ENCODE results near the gene TBC1D32.
"Not testable (repeated sequence)": the region's sequence is repeated elsewhere in the genome, so short reads cannot be mapped to it uniquely, and the experiment has no call there.

Gene TBC1D32

GRCh38 chr6:121216928-121217327 lies 117.4 kb downstream of the TBC1D32 start:
- no peak overlapping the region for H3K9ac ChIP-seq (ENCODE audit: low read depth, low read length)

GRCh38 chr6:121213341-121213740 lies 120.9 kb downstream of the TBC1D32 start:
- H3K9ac ChIP-seq (ENCODE audit: low read depth, low read length); H3K27ac ChIP-seq (ENCODE audit: low read depth, low read length); H3K27me3 ChIP-seq (ENCODE audit: control insufficient read depth, insufficient read depth, low read length); H3K36me3 ChIP-seq (ENCODE audit: control insufficient read depth, insufficient read depth, low read length); H3K4me3 ChIP-seq (ENCODE audit: low read depth, low read length); H3K4me1 ChIP-seq (ENCODE audit: control insufficient read depth, insufficient read depth, low read length): not testable (repeated sequence)
- H3K9me3 ChIP-seq (ENCODE audit: control insufficient read depth, insufficient read depth, low read length), result peaks cover 14% of the 10 kb centered on the region; the same call in 1 of the 2 replicates

More at GRCh38 chr6:121216928-121217327, 117.4 kb downstream of the TBC1D32 start:
- Histone ChIP-seq H3K27me3 (ENCODE audit: control insufficient read depth, insufficient read depth, low read length) (no peaks in the 10 kb centered on the region), H3K4me1 (ENCODE audit: control insufficient read depth, insufficient read depth, low read length) (no peaks in the 10 kb centered on the region), H3K9me3 (ENCODE audit: control insufficient read depth, insufficient read depth, low read length) (peaks cover 14% of the 10 kb centered on the region; the same call in 1 of the 2 replicates), H3K36me3 (ENCODE audit: control insufficient read depth, insufficient read depth, low read length) (no peaks in the 10 kb centered on the region), H3K4me3 (ENCODE audit: low read depth, low read length) (no peak overlapping the region), H3K27ac (ENCODE audit: low read depth, low read length) (no peak overlapping the region)

GRCh38 chr6:121210943-121211342 lies 123.3 kb downstream of the TBC1D32 start:
- H3K27ac ChIP-seq (ENCODE audit: low read depth, low read length), result no peak overlapping the region
- no peaks in the 10 kb centered on the region for H3K36me3 ChIP-seq (ENCODE audit: control insufficient read depth, insufficient read depth, low read length)
- peaks cover 14% of the 10 kb centered on the region; the same call in 1 of the 2 replicates for H3K9me3 ChIP-seq (ENCODE audit: control insufficient read depth, insufficient read depth, low read length)
- H3K4me3 ChIP-seq (ENCODE audit: low read depth, low read length), result no peak overlapping the region
- H3K4me1 ChIP-seq (ENCODE audit: control insufficient read depth, insufficient read depth, low read length), result no peaks in the 10 kb centered on the region
- H3K9ac ChIP-seq (ENCODE audit: low read depth, low read length), result no peak overlapping the region
- no peaks in the 10 kb centered on the region for H3K27me3 ChIP-seq (ENCODE audit: control insufficient read depth, insufficient read depth, low read length)

GRCh38 chr6:121205569-121205968 lies 128.7 kb downstream of the TBC1D32 start:
- Histone ChIP-seq H3K27ac (ENCODE audit: low read depth, low read length) (no peak overlapping the region), H3K27me3 (ENCODE audit: control insufficient read depth, insufficient read depth, low read length) (no peaks in the 10 kb centered on the region), H3K9ac (ENCODE audit: low read depth, low read length) (peak overlapping the region; percentile 12; the same call in 1 of the 2 replicates), H3K36me3 (ENCODE audit: control insufficient read depth, insufficient read depth, low read length) (no peaks in the 10 kb centered on the region), H3K9me3 (ENCODE audit: control insufficient read depth, insufficient read depth, low read length) (no peaks in the 10 kb centered on the region), H3K4me3 (ENCODE audit: low read depth, low read length) (no peak overlapping the region), H3K4me1 (ENCODE audit: control insufficient read depth, insufficient read depth, low read length) (peaks cover 12% of the 10 kb centered on the region; the same call in 1 of the 2 replicates)

- no peaks in the 10 kb centered on the region for H3K27me3 ChIP-seq (ENCODE audit: control insufficient read depth, insufficient read depth, low read length)
- H3K9ac ChIP-seq (ENCODE audit: low read depth, low read length), result no peak overlapping the region
- H3K27ac ChIP-seq (ENCODE audit: low read depth, low read length), result no peak overlapping the region
These were observed 133.2 kb downstream of the TBC1D32 start for GRCh38 chr6:121201105-121201504.

GRCh38 chr6:121196042-121196441 lies 138.2 kb downstream of the TBC1D32 start:
- not testable (repeated sequence) for H3K4me1 ChIP-seq (ENCODE audit: control insufficient read depth, insufficient read depth, low read length); H3K9ac ChIP-seq (ENCODE audit: low read depth, low read length); H3K9me3 ChIP-seq (ENCODE audit: control insufficient read depth, insufficient read depth, low read length); H3K36me3 ChIP-seq (ENCODE audit: control insufficient read depth, insufficient read depth, low read length); H3K4me3 ChIP-seq (ENCODE audit: low read depth, low read length); H3K27ac ChIP-seq (ENCODE audit: low read depth, low read length); H3K27me3 ChIP-seq (ENCODE audit: control insufficient read depth, insufficient read depth, low read length)

More at GRCh38 chr6:121201105-121201504, 133.2 kb downstream of the TBC1D32 start:
- H3K4me1 ChIP-seq (ENCODE audit: control insufficient read depth, insufficient read depth, low read length), result peaks cover 12% of the 10 kb centered on the region; the same call in 1 of the 2 replicates
- H3K4me3 ChIP-seq (ENCODE audit: low read depth, low read length), result no peak overlapping the region
- no peaks in the 10 kb centered on the region for H3K36me3 ChIP-seq (ENCODE audit: control insufficient read depth, insufficient read depth, low read length)
- no peaks in the 10 kb centered on the region for H3K9me3 ChIP-seq (ENCODE audit: control insufficient read depth, insufficient read depth, low read length)

- H3K36me3 ChIP-seq (ENCODE audit: control insufficient read depth, insufficient read depth, low read length), result no peaks in the 10 kb centered on the region
- peaks cover 11% of the 10 kb centered on the region for H3K4me1 ChIP-seq (ENCODE audit: control insufficient read depth, insufficient read depth, low read length)
- no peaks in the 10 kb centered on the region for H3K9me3 ChIP-seq (ENCODE audit: control insufficient read depth, insufficient read depth, low read length)
- H3K27ac ChIP-seq (ENCODE audit: low read depth, low read length), result no peak overlapping the region
- H3K9ac ChIP-seq (ENCODE audit: low read depth, low read length), result no peak overlapping the region
- no peak overlapping the region for H3K4me3 ChIP-seq (ENCODE audit: low read depth, low read length)
- no peaks in the 10 kb centered on the region for H3K27me3 ChIP-seq (ENCODE audit: control insufficient read depth, insufficient read depth, low read length)
These were observed 144.2 kb downstream of the TBC1D32 start for GRCh38 chr6:121190122-121190521.

- no peaks in the 10 kb centered on the region for H3K27me3 ChIP-seq (ENCODE audit: control insufficient read depth, insufficient read depth, low read length)
- H3K4me3 ChIP-seq (ENCODE audit: low read depth, low read length), result no peak overlapping the region
- H3K9ac ChIP-seq (ENCODE audit: low read depth, low read length), result no peak overlapping the region
- H3K36me3 ChIP-seq (ENCODE audit: control insufficient read depth, insufficient read depth, low read length), result no peaks in the 10 kb centered on the region
- H3K27ac ChIP-seq (ENCODE audit: low read depth, low read length), result no peak overlapping the region
- H3K4me1 ChIP-seq (ENCODE audit: control insufficient read depth, insufficient read depth, low read length), result peaks cover 11% of the 10 kb centered on the region
- no peaks in the 10 kb centered on the region for H3K9me3 ChIP-seq (ENCODE audit: control insufficient read depth, insufficient read depth, low read length)
These were observed 145.9 kb downstream of the TBC1D32 start for GRCh38 chr6:121188356-121188755.

- no peaks in the 10 kb centered on the region for H3K36me3 ChIP-seq (ENCODE audit: control insufficient read depth, insufficient read depth, low read length)
- no peak overlapping the region for H3K9ac ChIP-seq (ENCODE audit: low read depth, low read length)
- H3K4me1 ChIP-seq (ENCODE audit: control insufficient read depth, insufficient read depth, low read length), result peaks cover 11% of the 10 kb centered on the region
- no peak overlapping the region for H3K27ac ChIP-seq (ENCODE audit: low read depth, low read length)
- no peak overlapping the region for H3K4me3 ChIP-seq (ENCODE audit: low read depth, low read length)
- H3K27me3 ChIP-seq (ENCODE audit: control insufficient read depth, insufficient read depth, low read length), result no peaks in the 10 kb centered on the region
- H3K9me3 ChIP-seq (ENCODE audit: control insufficient read depth, insufficient read depth, low read length), result no peaks in the 10 kb centered on the region
These were observed 146.5 kb downstream of the TBC1D32 start for GRCh38 chr6:121187833-121188200.

- Histone ChIP-seq H3K27ac (ENCODE audit: low read depth, low read length) (no peak overlapping the region), H3K4me3 (ENCODE audit: low read depth, low read length) (no peak overlapping the region), H3K9ac (ENCODE audit: low read depth, low read length) (no peak overlapping the region), H3K27me3 (ENCODE audit: control insufficient read depth, insufficient read depth, low read length) (no peaks in the 10 kb centered on the region), H3K36me3 (ENCODE audit: control insufficient read depth, insufficient read depth, low read length) (no peaks in the 10 kb centered on the region), H3K9me3 (ENCODE audit: control insufficient read depth, insufficient read depth, low read length) (no peaks in the 10 kb centered on the region), H3K4me1 (ENCODE audit: control insufficient read depth, insufficient read depth, low read length) (peaks cover 11% of the 10 kb centered on the region)
These were observed 147.0 kb downstream of the TBC1D32 start for GRCh38 chr6:121187200-121187832.

- H3K4me3 ChIP-seq (ENCODE audit: low read depth, low read length), result no peak overlapping the region
- no peaks in the 10 kb centered on the region for H3K9me3 ChIP-seq (ENCODE audit: control insufficient read depth, insufficient read depth, low read length)
- no peaks in the 10 kb centered on the region for H3K36me3 ChIP-seq (ENCODE audit: control insufficient read depth, insufficient read depth, low read length)
- peaks cover 11% of the 10 kb centered on the region for H3K4me1 ChIP-seq (ENCODE audit: control insufficient read depth, insufficient read depth, low read length)
- no peaks in the 10 kb centered on the region for H3K27me3 ChIP-seq (ENCODE audit: control insufficient read depth, insufficient read depth, low read length)
- H3K27ac ChIP-seq (ENCODE audit: low read depth, low read length), result no peak overlapping the region
- H3K9ac ChIP-seq (ENCODE audit: low read depth, low read length), result no peak overlapping the region
These were observed 150.5 kb downstream of the TBC1D32 start for GRCh38 chr6:121183742-121184141.
